GM12878 (cell line): ENCODE data around the gene TMEM263. TPM values are rescaled to one million over a fixed set of nuclear protein-coding genes. Genes with fewer than 3 reads are reported as not detected.

Experiments used
- ATAC-seq: fragments of 200-7000 bp; cut with Tn5 transposase; 3 replicates; pipeline ENCODE4 v1.9.1; 2020; ENCODE audit warnings: mild to moderate bottlenecking, moderate library complexity
- BruUV-seq: library from RNA; stranded (reverse); fragments of 400-500 nt; replicated peaks from 2 replicates; lab custom pipeline; 2021; lab: Mats Ljungman, UMichigan
- CTCF ChIA-PET: fragments of 300-600 bp; sonication (Branson Sonifier 250); formaldehyde crosslinking; extraction: SDS; loops from one replicate; lab custom pipeline; 2021; ENCODE audit warnings: inconsistent platforms; lab: Yijun Ruan, JAX
- POLR2A ChIA-PET: fragments of 350-600 bp; formaldehyde crosslinking; extraction: SDS; loops from one replicate; lab custom pipeline; 2021; ENCODE audit warnings: inconsistent platforms; lab: Charles Lee
- RAD21 ChIA-PET: fragments of 300-600 bp; sonication (Branson Sonifier 250); formaldehyde crosslinking; loops from one replicate; lab custom pipeline; 2023; ENCODE audit warnings: antibody characterized with exemption; ENCODE audit not compliant: unreplicated experiment; lab: Charles Lee
- SMC1A ChIA-PET: fragments of 300-600 bp; sonication (Branson Sonifier 250); formaldehyde crosslinking; loops from one replicate; lab custom pipeline; 2023; ENCODE audit not compliant: unreplicated experiment, uncharacterized antibody; lab: Charles Lee
- DNase-seq: peaks from one replicate; pipeline ENCODE4 v3.0.0-alpha.2; 2011; ENCODE audit warnings: low read depth, low spot score
- FAIRE-seq: peaks from 3 replicates; lab custom pipeline; 2011; peaks lifted over from hg19 to GRCh38; lab: Jason Lieb, UNC
- H2AFZ ChIP-seq: 2 replicates; pipeline ENCODE4 v1.6.0; 2011; ENCODE audit warnings: low read depth, low read length, control low read depth; ENCODE audit not compliant: control insufficient read depth
- H3K27ac ChIP-seq: 2 replicates; pipeline ENCODE4 v1.5.1; 2011; ENCODE audit warnings: control low read depth; ENCODE audit not compliant: control insufficient read depth, insufficient read depth
- H3K27me3 ChIP-seq, 2 experiments: replicated peaks in 1 of 2; 2 replicates each; pipeline versions ENCODE4 v1.6.0 to v1.6.1; 2011; ENCODE audit warnings: low read length in 1 of 2; ENCODE audit not compliant: control insufficient read depth in 2 of 2, insufficient read depth in 2 of 2
- H3K36me3 ChIP-seq, 2 experiments: 2 replicates each; pipeline ENCODE4 v1.5.1; 2011; ENCODE audit warnings: low read length in 1 of 2; ENCODE audit not compliant: control insufficient read depth in 2 of 2, insufficient read depth in 2 of 2
- H3K4me1 ChIP-seq: 2 replicates; pipeline ENCODE4 v1.6.1; 2011; ENCODE audit warnings: mild to moderate bottlenecking, low read length, moderate library complexity, mixed read lengths; ENCODE audit not compliant: control insufficient read depth, insufficient read depth
- H3K4me2 ChIP-seq: 2 replicates; pipeline ENCODE4 v1.6.0; 2011; ENCODE audit warnings: control low read depth; ENCODE audit not compliant: control insufficient read depth, insufficient read depth
- H3K4me3 ChIP-seq: fragments of 200-600 bp; sonication (generic); 2 replicates; pipeline ENCODE4 v1.5.1; 2016
- H3K79me2 ChIP-seq: 2 replicates; pipeline ENCODE4 v1.6.0; 2011; ENCODE audit warnings: low read length; ENCODE audit not compliant: control insufficient read depth, insufficient read depth
- H3K9ac ChIP-seq: 2 replicates; pipeline ENCODE4 v1.8.0; 2011; ENCODE audit warnings: low read length, control low read depth, mixed read lengths; ENCODE audit not compliant: control insufficient read depth, insufficient read depth
- H3K9me3 ChIP-seq: replicated peaks from 3 replicates; pipeline ENCODE4 v1.5.1; 2011; ENCODE audit warnings: mild to moderate bottlenecking, low read length; ENCODE audit not compliant: control insufficient read depth, insufficient read depth
- H4K20me1 ChIP-seq: 2 replicates; pipeline ENCODE4 v1.6.0; 2011; ENCODE audit not compliant: control insufficient read depth, insufficient read depth
- BCL3 ChIP-seq: IDR thresholded peaks from 2 replicates; pipeline ENCODE4 v1.6.1; 2011; ENCODE audit warnings: borderline replicate concordance, low read depth, mild to moderate bottlenecking, moderate library complexity, low read length; ENCODE audit not compliant: insufficient read depth, poor library complexity, severe bottlenecking
- CHD1 ChIP-seq: IDR thresholded peaks from 2 replicates; pipeline ENCODE4 v1.6.1; 2012; ENCODE audit warnings: low read depth, low read length, improper control_type of control experiment
- FOXK2 ChIP-seq: fragments of 450-650 bp; IDR thresholded peaks from 2 replicates; pipeline ENCODE4 v1.6.1; 2017; ENCODE audit warnings: mild to moderate bottlenecking, moderate library complexity
- JUNB ChIP-seq: IDR thresholded peaks from 2 replicates; pipeline ENCODE4 v1.6.1; 2016; ENCODE audit warnings: antibody characterized with exemption, mild to moderate bottlenecking
- NFIC ChIP-seq: IDR thresholded peaks from 2 replicates; pipeline ENCODE4 v1.6.1; 2012; ENCODE audit warnings: low read depth, mild to moderate bottlenecking, inconsistent platforms, low read length, moderate library complexity
- RAD51 ChIP-seq: fragments of 450-650 bp; IDR thresholded peaks from 2 replicates; pipeline ENCODE4 v1.6.1; 2016; ENCODE audit warnings: moderate library complexity, mild to moderate bottlenecking, inconsistent platforms
- RBBP5 ChIP-seq: fragments of 200-600 bp; sonication (generic); conservative IDR thresholded peaks from 2 replicates; pipeline ENCODE4 v1.6.1; 2016
- REST ChIP-seq: IDR thresholded peaks from 2 replicates; pipeline ENCODE4 v1.6.1; 2012; ENCODE audit warnings: mild to moderate bottlenecking, low read depth, low read length
- RUNX3 ChIP-seq: IDR thresholded peaks from 2 replicates; pipeline ENCODE4 v1.6.1; 2012; ENCODE audit warnings: low read length, inconsistent platforms
- WRNIP1 ChIP-seq: IDR thresholded peaks from 2 replicates; pipeline ENCODE4 v1.6.1; 2011; ENCODE audit warnings: low read depth, low read length, improper control_type of control experiment, borderline replicate concordance
- ZNF274 ChIP-seq: IDR thresholded peaks from one replicate; pipeline ENCODE4 v1.8.0; 2011; ENCODE audit not compliant: insufficient read length, insufficient read depth
- WGBS: methylation state at CpG from one replicate; pipeline ENCODE4 v1.1.6; 2016; ENCODE audit warnings: low lambda C conversion rate; ENCODE audit not compliant: insufficient replicate concordance, insufficient coverage; ENCODE audit errors: missing lambda C conversion rate; 5-methylcytosine and 5-hydroxymethylcytosine counted together
- in situ Hi-C: fragments of 300-500 bp; cut with MboI; formaldehyde crosslinking; loops from 9 replicates; pipeline ENCODE4 v1.14.3; 2018; ENCODE audit warnings: mixed read lengths
- intact Hi-C: fragments of 100-400 bp; cut with micrococcal nuclease; formaldehyde crosslinking; loops from one replicate; pipeline ENCODE4 v1.14.2; 2022; ENCODE audit not compliant: unreplicated experiment
- polyA plus RNA-seq, 11 experiments: library from polyadenylated mRNA; depleted of rRNA in 4 of 11; unstranded in 6 of 11; stranded (reverse) in 5 of 11; fragments of >200 nt; fragmentation: Nextera tagmentation in 4 of 11; fragmentation: Illumina TruSeq in 1 of 11; extraction: Ambion mirVana in 4 of 11; extraction: Trizol in 1 of 11; gene quantifications; 1 replicate in 1 of 11; 2 replicates in 10 of 11; pipeline versions ENCODE4 v1.2.1 to v1.2.3, GENCODE V29; 2011 to 2016; ENCODE audit warnings: inconsistent platforms in 2 of 11, missing spikeins in 2 of 11, low read depth in 1 of 11
- total RNA-seq, 4 experiments: library from RNA; depleted of rRNA in 3 of 4; stranded (reverse); fragments of >200 nt in 3 of 4; fragmentation: Illumina TruSeq in 1 of 4; extraction: Trizol in 1 of 4; gene quantifications; 2 replicates each; pipeline versions ENCODE4 v1.2.1 to v1.2.3, GENCODE V29; 2013 to 2021

Gene TMEM263
- total and polyA plus RNA-seq, 10 of the 15 experiments (the other 5 are each of a cell fraction or from before 2014, with no cell fraction given), result 15.4 to 41.3 (median 27.6) TPM

- Histone ChIP-seq H3K9me3 (no peaks in the 10 kb centered on the region), H3K4me1 (peaks cover 7% of the 10 kb centered on the region), H2AFZ (no peak overlapping the region), H3K4me2 (no peak overlapping the region), H3K27ac (no peak overlapping the region), H3K79me2 (no peaks in the 10 kb centered on the region), H3K36me3 (no peaks in the 10 kb centered on the region), H3K4me3 (no peak overlapping the region), H3K27me3 (no peaks in the 10 kb centered on the region), H4K20me1 (no peaks in the 10 kb centered on the region), H3K9ac (no peak overlapping the region)
- 66% methylated on average over 2 of the region's 2 CpGs for WGBS
- ATAC-seq (no peak), FAIRE-seq (no peak), DNase-seq (no peak)
- no peak for TF ChIP-seq RAD51
- TF ChIP-seq FOXK2, result no peak
- TF ChIP-seq JUNB, result no peak
- no peak for TF ChIP-seq ZNF274
- TF ChIP-seq WRNIP1, result no peak
- TF ChIP-seq REST, result no peak
- no peak for TF ChIP-seq CHD1
- TF ChIP-seq NFIC, result no peak
- no peak for TF ChIP-seq RUNX3
- no peak for TF ChIP-seq RBBP5
- TF ChIP-seq BCL3, result no peak
- no TSS peak for BruUV-seq
- in situ Hi-C loops, result no loop called here
- RAD21 ChIA-PET, result no interaction called here
- CTCF ChIA-PET, result interaction anchor here (1.5 kb wide), 1 partner anchor 76 kb away, joined by 3 read pairs; no protein-coding TSS in a partner anchor
- intact Hi-C loops, result no loop called here
- POLR2A ChIA-PET, result no interaction called here
- SMC1A ChIA-PET, result no interaction called here
These were observed 55.8 kb downstream of the TMEM263 start for GRCh38 chr12:107011519-107011918.
